PC-3 (cell line): Measurements from ENCODE around the gene ST6GALNAC1.

Experiments used
- CTCF ChIP-seq: fragments of 300-600 bp; sonication (generic); conservative IDR thresholded peaks from 2 replicates; pipeline ENCODE4 v1.5.1; 2017; ENCODE audit warnings: antibody characterized with exemption, low read depth, mild to moderate bottlenecking, low read length
- EZH2 ChIP-seq: fragments of 300-600 bp; sonication (generic); IDR thresholded peaks from one replicate; pipeline ENCODE4 v1.6.1; 2017; ENCODE audit warnings: antibody characterized with exemption, mild to moderate bottlenecking, low read length; ENCODE audit not compliant: unreplicated experiment
- EZH2phosphoT487 ChIP-seq: fragments of 300-600 bp; sonication (generic); IDR thresholded peaks from 2 replicates; pipeline ENCODE4 v1.6.1; 2018; ENCODE audit warnings: mild to moderate bottlenecking, antibody characterized with exemption, low read length, borderline replicate concordance

GRCh38 chr17:76645481-76645880, 1.9 kb upstream of the ST6GALNAC1 start:
- TF ChIP-seq CTCF (no peak), EZH2phosphoT487 (no peak), EZH2 (no peak)
